ENCODE results near the gene POLR3E.

The POLR3E gene

DNA sequence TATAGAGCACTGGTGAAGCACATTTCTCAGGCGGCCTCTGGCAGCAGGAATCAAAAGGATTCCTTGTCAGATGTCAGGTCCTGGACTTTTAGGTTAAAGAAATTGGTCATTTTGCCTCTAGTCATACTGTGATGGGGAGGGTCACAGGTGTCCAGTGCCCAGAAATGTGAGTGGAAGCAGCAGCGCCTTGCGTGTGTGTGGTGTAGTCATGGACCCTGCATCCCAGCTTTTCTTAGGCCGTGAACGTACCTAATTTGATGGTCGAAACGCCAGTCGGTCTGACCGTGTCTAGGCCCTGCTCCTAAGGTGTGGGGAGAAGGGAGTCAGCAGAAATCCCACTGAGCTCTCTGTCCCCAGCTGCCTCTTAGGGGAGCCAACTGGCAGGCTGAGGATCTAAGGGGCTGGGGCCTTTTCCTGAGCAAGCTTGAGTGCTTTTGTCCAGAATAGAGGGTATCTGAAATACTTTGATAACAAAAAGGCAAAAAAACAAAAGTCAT, 32.0 kb downstream of the POLR3E start:
- Histone ChIP-seq H3K27me3 (ENCODE audit: low read length) (no peaks in the 10 kb centered on the region), H3K4me2 (ENCODE audit: low read depth, low read length, poor library complexity, severe bottlenecking) (no peak overlapping the region), H3K9ac (ENCODE audit: low read length) (no peak overlapping the region), H3K27ac (ENCODE audit: low read depth, low read length) (no peak overlapping the region), H4K20me1 (ENCODE audit: low read depth, low read length) (no peaks in the 10 kb centered on the region), H3K79me2 (ENCODE audit: insufficient read depth, low read length) (no peaks in the 10 kb centered on the region), H3K9me3 (ENCODE audit: insufficient read depth, low read length) (no peaks in the 10 kb centered on the region), H3K9me2 (replicated peaks; ENCODE audit: insufficient read depth, low read length) (no peaks in the 10 kb centered on the region), H3K4me3 (ENCODE audit: insufficient read depth, low read length, poor library complexity, severe bottlenecking) (no peak overlapping the region), H3F3A (ENCODE audit: insufficient read depth) (no peaks in the 10 kb centered on the region), H2AFZ (ENCODE audit: low read depth, low read length, severe bottlenecking) (no peak overlapping the region), H3K36me3 (ENCODE audit: low read length) (peaks cover 3% of the 10 kb centered on the region; the same call in 1 of the 2 replicates)
- TF ChIP-seq, protein P1, sequence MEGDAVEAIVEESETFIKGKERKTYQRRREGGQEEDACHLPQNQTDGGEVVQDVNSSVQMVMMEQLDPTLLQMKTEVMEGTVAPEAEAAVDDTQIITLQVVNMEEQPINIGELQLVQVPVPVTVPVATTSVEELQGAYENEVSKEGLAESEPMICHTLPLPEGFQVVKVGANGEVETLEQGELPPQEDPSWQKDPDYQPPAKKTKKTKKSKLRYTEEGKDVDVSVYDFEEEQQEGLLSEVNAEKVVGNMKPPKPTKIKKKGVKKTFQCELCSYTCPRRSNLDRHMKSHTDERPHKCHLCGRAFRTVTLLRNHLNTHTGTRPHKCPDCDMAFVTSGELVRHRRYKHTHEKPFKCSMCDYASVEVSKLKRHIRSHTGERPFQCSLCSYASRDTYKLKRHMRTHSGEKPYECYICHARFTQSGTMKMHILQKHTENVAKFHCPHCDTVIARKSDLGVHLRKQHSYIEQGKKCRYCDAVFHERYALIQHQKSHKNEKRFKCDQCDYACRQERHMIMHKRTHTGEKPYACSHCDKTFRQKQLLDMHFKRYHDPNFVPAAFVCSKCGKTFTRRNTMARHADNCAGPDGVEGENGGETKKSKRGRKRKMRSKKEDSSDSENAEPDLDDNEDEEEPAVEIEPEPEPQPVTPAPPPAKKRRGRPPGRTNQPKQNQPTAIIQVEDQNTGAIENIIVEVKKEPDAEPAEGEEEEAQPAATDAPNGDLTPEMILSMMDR (IDR thresholded peaks at IDR 0.05; ENCODE audit: insufficient read depth, low read length, poor library complexity, severe bottlenecking) = no peak

DNA sequence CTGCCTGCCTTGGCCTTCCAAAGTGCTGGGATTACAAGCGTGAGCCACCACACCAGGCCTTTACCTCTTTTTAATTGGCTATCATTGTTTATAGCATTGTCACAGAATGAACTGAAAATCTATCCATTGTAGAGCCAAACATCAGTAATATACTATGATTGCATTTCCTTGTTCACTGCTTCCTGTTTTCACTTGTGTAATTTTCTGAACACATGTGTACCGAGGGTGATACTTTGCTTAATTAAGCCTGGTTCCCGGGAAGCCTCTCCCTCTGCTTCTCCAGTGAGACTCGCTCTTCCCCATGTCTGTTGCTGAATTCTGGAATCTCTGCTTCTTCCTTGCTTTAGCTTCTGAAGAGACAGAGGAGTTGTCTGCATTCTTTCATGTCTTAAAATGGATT, 33.1 kb downstream of the POLR3E start:
- TF ChIP-seq, protein P1 (IDR thresholded peaks at IDR 0.05; ENCODE audit: insufficient read depth, low read length, poor library complexity, severe bottlenecking) = no peak
- no peak for TF ChIP-seq EZH2phosphoT487 (conservative IDR thresholded peaks at IDR 0.05; ENCODE audit: low read length)
- no peaks in the 10 kb centered on the region for H4K20me1 ChIP-seq (ENCODE audit: low read depth, low read length)
- no peak overlapping the region for H3K27ac ChIP-seq (ENCODE audit: low read depth, low read length)
- no peak overlapping the region for H3K9ac ChIP-seq (ENCODE audit: low read length)
- no peak overlapping the region for H3K4me3 ChIP-seq (ENCODE audit: insufficient read depth, low read length, poor library complexity, severe bottlenecking)
- no peaks in the 10 kb centered on the region for H3K9me2 ChIP-seq (replicated peaks; ENCODE audit: insufficient read depth, low read length)
- no peak overlapping the region for H3K4me2 ChIP-seq (ENCODE audit: low read depth, low read length, poor library complexity, severe bottlenecking)
- no peak overlapping the region for H2AFZ ChIP-seq (ENCODE audit: low read depth, low read length, severe bottlenecking)
- no peaks in the 10 kb centered on the region for H3F3A ChIP-seq (ENCODE audit: insufficient read depth)
- H3K9me3 ChIP-seq (ENCODE audit: insufficient read depth, low read length) = no peaks in the 10 kb centered on the region
- no peaks in the 10 kb centered on the region for H3K27me3 ChIP-seq (ENCODE audit: low read length)
- H3K79me2 ChIP-seq (ENCODE audit: insufficient read depth, low read length) = no peaks in the 10 kb centered on the region
- peaks cover 11% of the 10 kb centered on the region; the same call in 1 of the 2 replicates for H3K36me3 ChIP-seq (ENCODE audit: low read length)

DNA sequence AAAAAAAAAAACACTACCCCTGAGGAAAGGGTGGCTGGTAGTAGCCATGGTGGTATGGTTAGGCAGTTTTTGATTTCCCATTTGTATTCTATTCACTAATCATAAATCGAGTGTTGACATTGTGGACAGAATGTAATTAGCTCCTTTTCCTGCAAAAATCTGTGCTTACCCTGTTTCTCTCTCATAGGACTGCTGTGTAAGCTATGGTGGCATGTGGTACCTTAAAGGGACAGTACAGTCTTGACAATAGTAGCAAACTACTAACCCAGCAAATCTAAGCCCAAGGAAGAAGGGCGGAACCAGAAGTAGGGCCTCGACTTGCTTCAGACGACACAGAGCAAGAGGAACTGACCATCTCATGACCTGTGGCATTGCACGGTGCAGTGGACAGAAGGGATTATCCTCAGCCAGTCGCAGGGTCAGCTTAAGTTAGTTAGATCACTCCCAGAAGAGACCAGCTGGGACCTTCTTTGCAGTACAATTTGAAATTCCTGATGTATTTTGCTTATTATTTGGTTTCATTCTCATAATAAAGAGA, 36.3 kb downstream of the POLR3E start:
- Histone ChIP-seq H3K4me2 (ENCODE audit: low read depth, low read length, poor library complexity, severe bottlenecking) (no peak overlapping the region), H3K79me2 (ENCODE audit: insufficient read depth, low read length) (no peaks in the 10 kb centered on the region), H2AFZ (ENCODE audit: low read depth, low read length, severe bottlenecking) (no peak overlapping the region), H3K36me3 (ENCODE audit: low read length) (peaks cover 33% of the 10 kb centered on the region), H3K9me2 (replicated peaks; ENCODE audit: insufficient read depth, low read length) (no peaks in the 10 kb centered on the region), H3K27ac (ENCODE audit: low read depth, low read length) (no peak overlapping the region), H4K20me1 (ENCODE audit: low read depth, low read length) (no peaks in the 10 kb centered on the region), H3F3A (ENCODE audit: insufficient read depth) (0 out of 2 replicates have a peak, but pooled peaks cover 7% of the 10 kb centered on the region), H3K9ac (ENCODE audit: low read length) (no peak overlapping the region), H3K4me3 (ENCODE audit: insufficient read depth, low read length, poor library complexity, severe bottlenecking) (no peak overlapping the region), H3K27me3 (ENCODE audit: low read length) (no peaks in the 10 kb centered on the region), H3K9me3 (ENCODE audit: insufficient read depth, low read length) (peaks cover 11% of the 10 kb centered on the region; the same call in 1 of the 2 replicates)
- TF ChIP-seq EZH2phosphoT487 (conservative IDR thresholded peaks at IDR 0.05; ENCODE audit: low read length) = no peak
- TF ChIP-seq, protein P1 (IDR thresholded peaks at IDR 0.05; ENCODE audit: insufficient read depth, low read length, poor library complexity, severe bottlenecking) = no peak

Data from SU-DHL-6 (cell line).